ENCODE results near the gene ENDOD1. TPM values are rescaled to one million over a fixed set of nuclear protein-coding genes. Genes with fewer than 3 reads are reported as not detected.

The ENDOD1 gene
- total RNA-seq, 4 donors from 2014 or later: 18.2 to 59.1 (median 27.3) TPM

DNA sequence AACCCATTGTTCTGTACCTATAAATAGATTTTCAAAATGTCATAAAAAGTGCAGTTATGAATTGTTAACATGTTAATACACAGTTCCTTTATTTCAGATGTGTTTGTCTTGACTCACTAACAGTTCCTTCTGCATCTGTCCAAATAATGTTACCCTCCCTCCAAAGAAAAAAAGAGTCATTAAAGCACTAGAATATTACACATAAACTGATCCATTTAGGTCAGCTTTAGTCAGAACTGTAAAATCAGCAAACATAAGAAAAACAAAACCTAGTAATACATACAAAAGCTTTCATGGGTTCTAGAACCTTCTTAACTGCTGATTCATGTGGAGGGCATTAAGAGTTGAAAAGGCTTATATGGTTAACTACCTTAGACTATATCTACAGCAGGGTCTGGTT lies 76.0 kb downstream of the ENDOD1 start:
- ATAC-seq (ENCODE audit: low FRiP score): no peak
- no peak for DNase-seq (ENCODE audit: low spot score)
- TF ChIP-seq, protein P1, sequence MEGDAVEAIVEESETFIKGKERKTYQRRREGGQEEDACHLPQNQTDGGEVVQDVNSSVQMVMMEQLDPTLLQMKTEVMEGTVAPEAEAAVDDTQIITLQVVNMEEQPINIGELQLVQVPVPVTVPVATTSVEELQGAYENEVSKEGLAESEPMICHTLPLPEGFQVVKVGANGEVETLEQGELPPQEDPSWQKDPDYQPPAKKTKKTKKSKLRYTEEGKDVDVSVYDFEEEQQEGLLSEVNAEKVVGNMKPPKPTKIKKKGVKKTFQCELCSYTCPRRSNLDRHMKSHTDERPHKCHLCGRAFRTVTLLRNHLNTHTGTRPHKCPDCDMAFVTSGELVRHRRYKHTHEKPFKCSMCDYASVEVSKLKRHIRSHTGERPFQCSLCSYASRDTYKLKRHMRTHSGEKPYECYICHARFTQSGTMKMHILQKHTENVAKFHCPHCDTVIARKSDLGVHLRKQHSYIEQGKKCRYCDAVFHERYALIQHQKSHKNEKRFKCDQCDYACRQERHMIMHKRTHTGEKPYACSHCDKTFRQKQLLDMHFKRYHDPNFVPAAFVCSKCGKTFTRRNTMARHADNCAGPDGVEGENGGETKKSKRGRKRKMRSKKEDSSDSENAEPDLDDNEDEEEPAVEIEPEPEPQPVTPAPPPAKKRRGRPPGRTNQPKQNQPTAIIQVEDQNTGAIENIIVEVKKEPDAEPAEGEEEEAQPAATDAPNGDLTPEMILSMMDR (IDR thresholded peaks at IDR 0.05): no peak

DNA sequence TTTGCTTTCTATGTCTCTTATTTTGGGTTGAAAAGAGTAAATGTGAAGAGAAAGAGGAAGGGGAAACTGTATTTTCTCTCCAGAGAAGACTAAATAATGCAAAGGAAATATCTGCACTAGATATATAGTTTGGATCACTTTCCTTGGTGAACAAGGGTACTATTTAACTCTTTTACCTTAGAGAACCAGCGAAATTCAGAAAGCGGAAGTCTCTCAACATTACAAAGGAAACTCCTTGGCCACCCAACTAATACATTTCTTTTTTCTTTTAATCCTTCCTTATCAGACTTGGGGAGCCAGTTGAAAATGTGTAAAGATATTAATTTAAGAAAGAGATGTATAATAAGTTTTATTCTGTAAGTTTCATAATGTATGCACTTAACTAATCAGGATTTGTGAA lies 77.1 kb downstream of the ENDOD1 start:
- ATAC-seq (ENCODE audit: low FRiP score): no peak

DNA sequence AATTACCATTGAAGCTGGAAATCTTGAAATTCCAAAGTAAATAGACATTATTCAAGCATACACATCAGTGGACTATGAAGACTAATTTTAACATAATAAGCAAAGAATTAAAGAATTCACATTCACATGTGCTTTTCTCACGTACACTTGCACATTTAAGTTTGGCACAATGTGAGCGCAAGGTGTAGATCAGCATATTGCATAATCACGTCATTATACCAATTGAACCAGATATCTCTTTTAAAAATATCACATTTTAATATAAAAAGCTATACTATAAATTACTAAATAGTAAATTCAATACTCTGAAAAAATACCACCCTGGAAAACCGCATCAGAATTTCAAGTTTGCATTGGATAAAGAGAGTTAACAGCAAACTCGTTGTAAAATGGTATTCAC lies 80.6 kb downstream of the ENDOD1 start:
- no peak for ATAC-seq (ENCODE audit: low FRiP score)
- TF ChIP-seq, protein P1 (IDR thresholded peaks at IDR 0.05): no peak
- no peak for DNase-seq (ENCODE audit: low spot score)

More for the DNA sequence above, 77.1 kb downstream of the ENDOD1 start:
- DNase-seq (ENCODE audit: low spot score): no peak
- TF ChIP-seq, protein P1 (IDR thresholded peaks at IDR 0.05): no peak

DNA sequence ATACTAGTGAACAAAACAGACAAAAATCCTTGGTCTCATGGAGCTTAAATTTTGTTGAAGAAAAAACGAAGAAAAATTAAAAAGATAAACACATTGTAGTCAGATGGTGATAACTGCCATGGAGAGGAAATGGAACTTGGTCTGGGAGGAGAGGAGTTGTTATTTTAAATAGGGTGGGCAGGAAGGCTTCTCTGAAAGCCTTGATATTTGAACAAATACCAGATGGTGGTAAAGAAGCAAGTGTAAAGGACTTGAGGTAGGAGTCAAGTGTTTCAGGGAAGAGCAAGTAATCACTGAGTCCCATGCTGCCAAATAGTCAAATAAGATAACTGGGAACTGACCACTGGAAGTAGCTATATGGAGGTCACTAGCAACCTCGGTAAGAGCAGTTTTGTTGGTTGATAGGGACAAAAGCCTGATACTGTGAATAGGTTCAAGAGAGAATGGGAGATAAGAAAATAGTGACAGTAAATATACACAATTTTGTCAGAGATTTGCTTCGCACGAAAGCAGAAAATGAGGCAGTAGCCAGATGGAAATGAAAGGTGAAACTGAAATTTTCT lies 86.3 kb downstream of the ENDOD1 start:
- DNase-seq (ENCODE audit: low spot score): no peak
- ATAC-seq (ENCODE audit: low FRiP score): no peak
- TF ChIP-seq, protein P1 (IDR thresholded peaks at IDR 0.05): no peak

Other genes starting within 250 kb of the ENDOD1 start
- 10 to 100 TPM; 33.0 to 51.1 (median 42.0) TPM for gene CWC15, start 116.3 kb upstream of the ENDOD1 start, total RNA-seq
- under 1 TPM; 0.24 to 0.93 (median 0.69) TPM for gene KDM4D, start 116.1 kb upstream of the ENDOD1 start, total RNA-seq
- not detected for gene KDM4E, start 64.6 kb upstream of the ENDOD1 start, total RNA-seq
- gene KDM4F, start 40.4 kb upstream of the ENDOD1 start, total RNA-seq: not detected
- gene SRSF8, start 22.9 kb upstream of the ENDOD1 start, total RNA-seq: 10 to 100 TPM; 22.5 to 32.9 (median 25.6) TPM
- gene SESN3, start 141.4 kb downstream of the ENDOD1 start, total RNA-seq: 10 to 100 TPM; 11.3 to 27.2 (median 19.4) TPM